ENCODE data around the gene MTUS2.

GRCh38 chr13:29529754-29530153, 709.6 kb downstream of the MTUS2 start:
- TF ChIP-seq, protein P1, sequence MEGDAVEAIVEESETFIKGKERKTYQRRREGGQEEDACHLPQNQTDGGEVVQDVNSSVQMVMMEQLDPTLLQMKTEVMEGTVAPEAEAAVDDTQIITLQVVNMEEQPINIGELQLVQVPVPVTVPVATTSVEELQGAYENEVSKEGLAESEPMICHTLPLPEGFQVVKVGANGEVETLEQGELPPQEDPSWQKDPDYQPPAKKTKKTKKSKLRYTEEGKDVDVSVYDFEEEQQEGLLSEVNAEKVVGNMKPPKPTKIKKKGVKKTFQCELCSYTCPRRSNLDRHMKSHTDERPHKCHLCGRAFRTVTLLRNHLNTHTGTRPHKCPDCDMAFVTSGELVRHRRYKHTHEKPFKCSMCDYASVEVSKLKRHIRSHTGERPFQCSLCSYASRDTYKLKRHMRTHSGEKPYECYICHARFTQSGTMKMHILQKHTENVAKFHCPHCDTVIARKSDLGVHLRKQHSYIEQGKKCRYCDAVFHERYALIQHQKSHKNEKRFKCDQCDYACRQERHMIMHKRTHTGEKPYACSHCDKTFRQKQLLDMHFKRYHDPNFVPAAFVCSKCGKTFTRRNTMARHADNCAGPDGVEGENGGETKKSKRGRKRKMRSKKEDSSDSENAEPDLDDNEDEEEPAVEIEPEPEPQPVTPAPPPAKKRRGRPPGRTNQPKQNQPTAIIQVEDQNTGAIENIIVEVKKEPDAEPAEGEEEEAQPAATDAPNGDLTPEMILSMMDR (IDR thresholded peaks at IDR 0.05; ENCODE audit: poor library complexity) = no peak
- no peak for TF ChIP-seq EZH2 (IDR thresholded peaks at IDR 0.05; ENCODE audit: borderline replicate concordance)
- TF ChIP-seq EZH2phosphoT487 (IDR thresholded peaks at IDR 0.05; ENCODE audit: low read depth, severe bottlenecking, unreplicated experiment) = no peak

Data from hepatocyte (in vitro differentiated cells).